Subcutaneous adipose tissue (tissue), 4 donors: ENCODE measurements around the gene NINJ1. TPM values are rescaled to one million over a fixed set of nuclear protein-coding genes. Genes with fewer than 3 reads are reported as not detected.

Experiments used
- total RNA-seq, 4 donors: library from RNA; depleted of rRNA; stranded (reverse); fragments of >200 nt; gene quantifications; one replicate each; pipeline ENCODE4 v1.1.0, GENCODE V29; 2016
- TF ChIP-seq, protein P1 (sequence below): fragments of 450-650 bp; IDR thresholded peaks from one replicate; pipeline ENCODE4 v1.5.1; 2016; ENCODE audit warnings: low read depth, mild to moderate bottlenecking, control low read depth, antibody characterized with exemption, moderate library complexity

Gene NINJ1
- total RNA-seq, 4 donors from 2014 or later = 57.0 to 84.6 (median 69.0) TPM

DNA sequence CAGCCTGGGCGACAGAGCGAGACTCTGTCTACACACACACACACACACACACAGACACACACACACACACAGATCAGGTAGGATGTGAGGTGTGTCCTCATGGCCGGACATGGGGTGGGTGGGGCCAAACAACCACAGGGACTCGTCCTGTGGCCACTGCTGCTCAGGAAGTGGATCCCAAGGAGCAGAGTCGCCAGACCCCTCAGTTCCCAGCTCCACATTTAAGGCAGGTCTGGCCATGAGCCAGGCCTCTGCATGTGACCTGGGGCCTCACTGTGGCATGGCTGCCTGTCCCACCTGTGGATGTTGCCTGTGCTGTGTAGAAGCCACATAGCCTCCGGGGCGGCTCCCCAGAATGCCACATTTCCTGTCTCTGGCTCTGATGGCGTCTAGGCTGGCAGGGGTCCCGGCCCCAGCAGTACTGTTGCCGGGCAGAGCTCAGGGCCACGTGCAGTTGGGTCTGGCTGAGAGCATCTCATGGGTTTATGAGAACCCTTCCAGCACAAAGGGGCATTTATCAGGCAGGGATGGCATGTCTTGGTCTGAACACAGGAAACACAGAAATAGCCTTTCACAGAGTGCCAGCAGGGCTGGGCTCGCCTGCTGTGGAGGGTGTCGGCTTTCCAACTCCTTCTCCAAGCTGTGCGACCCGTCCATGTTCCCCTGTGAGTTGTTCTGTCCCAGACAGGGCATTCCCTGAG lies 9.9 kb upstream of the NINJ1 start:
- TF ChIP-seq, protein P1, sequence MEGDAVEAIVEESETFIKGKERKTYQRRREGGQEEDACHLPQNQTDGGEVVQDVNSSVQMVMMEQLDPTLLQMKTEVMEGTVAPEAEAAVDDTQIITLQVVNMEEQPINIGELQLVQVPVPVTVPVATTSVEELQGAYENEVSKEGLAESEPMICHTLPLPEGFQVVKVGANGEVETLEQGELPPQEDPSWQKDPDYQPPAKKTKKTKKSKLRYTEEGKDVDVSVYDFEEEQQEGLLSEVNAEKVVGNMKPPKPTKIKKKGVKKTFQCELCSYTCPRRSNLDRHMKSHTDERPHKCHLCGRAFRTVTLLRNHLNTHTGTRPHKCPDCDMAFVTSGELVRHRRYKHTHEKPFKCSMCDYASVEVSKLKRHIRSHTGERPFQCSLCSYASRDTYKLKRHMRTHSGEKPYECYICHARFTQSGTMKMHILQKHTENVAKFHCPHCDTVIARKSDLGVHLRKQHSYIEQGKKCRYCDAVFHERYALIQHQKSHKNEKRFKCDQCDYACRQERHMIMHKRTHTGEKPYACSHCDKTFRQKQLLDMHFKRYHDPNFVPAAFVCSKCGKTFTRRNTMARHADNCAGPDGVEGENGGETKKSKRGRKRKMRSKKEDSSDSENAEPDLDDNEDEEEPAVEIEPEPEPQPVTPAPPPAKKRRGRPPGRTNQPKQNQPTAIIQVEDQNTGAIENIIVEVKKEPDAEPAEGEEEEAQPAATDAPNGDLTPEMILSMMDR = no peak

DNA sequence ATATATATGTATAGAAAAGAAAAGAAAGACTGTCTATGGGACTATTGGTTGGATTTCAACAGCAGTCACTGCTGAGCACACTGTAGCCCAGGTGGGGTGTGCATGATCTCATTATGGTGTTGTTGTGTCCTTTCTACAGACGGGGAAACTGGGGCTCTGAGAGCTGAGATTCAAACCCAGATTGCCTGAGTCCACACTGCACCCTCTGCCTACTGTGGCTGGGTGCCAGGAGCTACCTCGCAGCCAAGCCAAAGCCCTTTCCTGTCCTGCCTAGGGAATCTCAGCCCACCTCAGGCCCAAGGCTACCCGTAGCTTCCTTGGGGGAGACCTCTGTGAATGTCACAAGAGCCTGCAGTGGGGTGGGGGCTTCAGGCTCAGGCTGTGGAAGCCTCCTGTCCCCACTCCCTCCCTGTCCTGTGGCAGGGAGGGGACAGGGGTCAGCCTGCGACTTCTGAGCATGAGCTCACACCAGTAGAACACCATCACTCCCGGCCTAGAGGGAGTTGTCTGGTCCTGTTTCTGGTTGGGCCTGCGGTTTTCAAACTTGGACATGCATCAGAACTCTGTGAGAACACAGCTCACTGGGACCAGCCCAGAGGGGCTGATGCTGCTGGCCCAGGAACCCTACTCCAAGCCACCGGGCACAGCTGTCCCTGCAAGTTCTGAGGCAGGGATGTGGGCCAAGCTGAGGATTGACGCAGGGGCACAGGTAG lies 7.9 kb upstream of the NINJ1 start:
- TF ChIP-seq, protein P1 = no peak

DNA sequence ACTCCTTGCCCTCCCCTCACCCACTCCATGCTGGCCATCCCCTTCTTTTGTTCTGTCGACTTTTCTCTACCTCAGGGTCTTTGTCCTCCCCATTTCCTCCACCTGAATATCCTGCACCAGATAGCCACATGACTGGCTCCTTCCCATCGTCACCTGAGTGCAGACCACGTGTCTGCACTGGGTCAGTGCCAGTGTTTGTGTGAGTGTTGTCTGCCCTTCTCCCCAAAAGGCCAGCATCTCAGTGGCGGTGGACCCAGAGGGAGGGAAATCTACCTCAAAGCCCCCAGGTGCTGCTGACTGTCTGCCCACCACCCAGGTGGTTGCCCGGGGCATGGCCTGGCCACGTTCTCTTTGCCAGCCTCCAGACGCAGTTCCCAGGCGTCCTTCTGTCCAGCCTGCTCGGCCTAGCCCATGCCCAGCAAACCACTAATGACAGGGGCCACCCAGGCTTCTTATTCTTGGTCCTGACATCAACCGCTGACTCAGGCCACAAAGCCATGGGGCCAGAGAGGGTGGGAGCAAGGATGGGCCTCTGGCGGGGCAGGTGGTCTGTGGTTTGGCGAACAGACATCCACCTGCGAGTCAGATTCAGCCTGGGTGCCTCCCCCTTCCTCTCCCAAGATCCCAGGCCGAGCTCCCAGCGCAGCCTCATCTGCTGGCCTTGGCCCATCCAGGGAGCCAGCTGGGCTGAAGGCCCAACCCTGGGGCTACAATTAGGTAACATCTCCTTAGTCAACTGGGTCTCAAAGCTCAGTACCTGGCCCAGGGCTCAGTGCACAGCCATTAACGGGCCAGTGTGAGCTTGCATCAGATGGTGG lies 5.5 kb upstream of the NINJ1 start:
- TF ChIP-seq, protein P1 = no peak

DNA sequence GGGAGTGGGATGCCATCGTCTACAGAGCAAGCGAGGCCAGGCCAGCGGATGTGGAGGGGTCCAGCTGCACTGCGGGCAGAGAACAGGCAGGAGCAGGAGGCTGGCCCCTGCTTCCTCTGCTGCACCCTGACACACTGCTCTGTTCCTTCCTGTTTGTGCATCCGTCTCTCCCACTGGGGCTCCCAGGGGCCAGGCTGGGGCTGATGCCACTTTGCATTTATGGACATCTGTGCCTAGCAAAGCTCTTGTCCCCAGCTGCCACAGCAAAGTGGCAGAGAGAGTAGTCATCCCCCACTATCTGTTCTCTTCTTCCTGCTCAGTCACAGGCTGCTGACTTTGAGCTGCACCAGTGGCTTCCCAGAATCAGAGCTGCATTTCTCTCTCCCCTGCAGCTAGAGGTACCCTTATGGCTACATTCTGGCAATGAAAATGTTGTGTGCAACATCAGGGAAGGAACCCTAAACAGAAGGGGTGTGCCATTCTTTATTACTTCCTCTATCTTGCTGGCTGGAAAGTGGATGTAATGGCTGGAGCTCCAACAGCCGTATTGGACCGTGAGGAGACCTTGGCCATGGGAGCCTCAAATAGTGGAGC lies 4.2 kb upstream of the NINJ1 start:
- TF ChIP-seq, protein P1 = no peak

DNA sequence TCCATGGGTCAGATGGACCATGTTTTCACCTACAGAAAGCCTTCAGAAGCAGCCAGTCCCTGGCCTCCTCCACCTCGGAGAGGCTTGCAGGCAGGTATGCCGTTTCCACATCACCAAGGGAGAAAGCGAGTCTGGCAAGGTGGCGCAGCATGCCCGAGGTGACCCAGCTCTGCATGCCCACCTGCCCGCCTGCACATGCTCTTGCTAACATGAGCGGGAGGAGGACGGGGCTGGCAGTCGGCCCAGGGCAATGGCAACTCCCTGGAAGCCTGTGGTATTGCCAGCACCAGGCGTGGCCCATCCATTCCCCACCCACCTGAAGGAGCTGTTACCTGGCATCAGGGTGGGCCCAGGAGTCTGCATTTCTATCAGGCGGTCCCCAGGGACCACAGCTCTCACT lies 3.3 kb upstream of the NINJ1 start:
- TF ChIP-seq, protein P1 = no peak

DNA sequence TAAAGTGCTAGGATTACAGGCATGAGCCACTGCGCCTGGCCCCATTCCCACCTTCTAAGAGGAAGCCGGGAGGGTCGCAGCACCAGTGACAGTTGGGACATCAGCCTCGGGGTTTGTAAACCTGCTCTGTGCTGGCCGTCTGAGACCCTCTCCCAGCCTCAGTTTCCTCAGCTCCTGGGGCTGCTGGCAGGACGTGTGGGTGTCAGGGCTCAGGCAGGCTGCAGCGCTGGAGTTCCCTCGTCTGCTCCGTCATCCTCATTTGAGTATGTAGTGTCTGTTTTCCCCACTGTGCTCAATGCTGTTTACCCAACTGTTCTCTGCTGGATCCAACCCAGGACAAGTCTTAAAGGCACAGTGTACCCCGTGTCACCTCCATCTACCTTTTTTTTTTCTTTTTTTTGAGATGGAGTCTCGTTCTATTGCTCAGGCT lies 2.0 kb upstream of the NINJ1 start:
- TF ChIP-seq, protein P1 = no peak
